NB4 (cell line): ENCODE data around the gene PRPF6.

Experiments used
- DNase-seq: peaks from one replicate; pipeline ENCODE4 v3.0.0; 2010; ENCODE audit warnings: low read depth
- H3K4me3 ChIP-seq: one replicate; pipeline ENCODE4 v1.5.1; 2011; ENCODE audit warnings: mild to moderate bottlenecking, low read depth, low read length, moderate library complexity
- MYC ChIP-seq: IDR thresholded peaks from 2 replicates; pipeline ENCODE4 v1.6.1; 2011; ENCODE audit warnings: low read depth, low read length
- POLR2A ChIP-seq: IDR thresholded peaks from 2 replicates; pipeline ENCODE4 v1.6.1; 2011; ENCODE audit warnings: mild to moderate bottlenecking; ENCODE audit not compliant: insufficient read length; ENCODE audit errors: extremely low read depth
- TF ChIP-seq, protein P1 (sequence below): IDR thresholded peaks from one replicate; pipeline ENCODE4 v1.5.1; 2012; ENCODE audit warnings: low read depth, low read length
- TF ChIP-seq, protein P2 (sequence below): IDR thresholded peaks from 2 replicates; pipeline ENCODE4 v1.6.1; 2011; ENCODE audit warnings: low read depth, low read length

Gene PRPF6

DNA sequence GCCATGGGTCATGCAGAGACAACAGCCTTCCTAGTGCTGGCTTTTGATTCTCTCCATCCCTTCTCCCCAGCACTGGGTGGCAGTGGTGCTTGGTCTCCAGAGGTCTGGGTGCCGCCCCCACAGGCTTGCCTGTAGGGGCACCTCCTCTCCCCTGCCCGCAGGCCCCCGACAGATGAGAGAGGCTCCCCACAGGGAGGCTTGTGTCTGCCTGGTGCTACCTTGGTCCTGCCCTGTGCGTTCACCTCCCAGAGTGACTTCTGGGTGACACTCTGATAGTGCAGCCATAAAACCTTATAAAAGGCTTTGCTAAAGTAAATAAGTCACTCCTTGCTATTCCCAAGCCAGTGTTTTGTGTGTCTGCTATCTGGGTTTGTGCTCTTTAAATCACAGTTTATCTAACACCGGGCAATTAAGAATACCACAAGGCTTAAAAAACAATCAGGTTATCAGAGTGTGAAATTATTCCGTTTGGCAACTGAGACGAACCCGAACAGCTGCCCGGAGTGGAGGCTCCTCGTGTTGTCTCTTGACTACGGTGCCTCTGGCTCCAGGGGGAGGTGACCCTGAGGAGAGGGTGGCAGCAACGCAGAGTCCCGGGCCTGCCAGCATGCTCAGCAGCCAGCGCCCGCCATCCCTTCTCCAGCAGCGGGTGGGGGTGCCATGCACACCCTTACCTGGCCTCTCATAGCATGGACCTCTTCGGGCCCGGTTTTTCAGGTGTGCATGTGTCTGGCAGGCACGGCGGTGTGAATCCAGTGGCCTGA, 49.6 kb downstream of the PRPF6 start:
- no peak overlapping the region for H3K4me3 ChIP-seq
- TF ChIP-seq POLR2A (no peak), MYC (no peak)
- TF ChIP-seq, protein P1, sequence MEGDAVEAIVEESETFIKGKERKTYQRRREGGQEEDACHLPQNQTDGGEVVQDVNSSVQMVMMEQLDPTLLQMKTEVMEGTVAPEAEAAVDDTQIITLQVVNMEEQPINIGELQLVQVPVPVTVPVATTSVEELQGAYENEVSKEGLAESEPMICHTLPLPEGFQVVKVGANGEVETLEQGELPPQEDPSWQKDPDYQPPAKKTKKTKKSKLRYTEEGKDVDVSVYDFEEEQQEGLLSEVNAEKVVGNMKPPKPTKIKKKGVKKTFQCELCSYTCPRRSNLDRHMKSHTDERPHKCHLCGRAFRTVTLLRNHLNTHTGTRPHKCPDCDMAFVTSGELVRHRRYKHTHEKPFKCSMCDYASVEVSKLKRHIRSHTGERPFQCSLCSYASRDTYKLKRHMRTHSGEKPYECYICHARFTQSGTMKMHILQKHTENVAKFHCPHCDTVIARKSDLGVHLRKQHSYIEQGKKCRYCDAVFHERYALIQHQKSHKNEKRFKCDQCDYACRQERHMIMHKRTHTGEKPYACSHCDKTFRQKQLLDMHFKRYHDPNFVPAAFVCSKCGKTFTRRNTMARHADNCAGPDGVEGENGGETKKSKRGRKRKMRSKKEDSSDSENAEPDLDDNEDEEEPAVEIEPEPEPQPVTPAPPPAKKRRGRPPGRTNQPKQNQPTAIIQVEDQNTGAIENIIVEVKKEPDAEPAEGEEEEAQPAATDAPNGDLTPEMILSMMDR: no peak
- TF ChIP-seq, protein P2, sequence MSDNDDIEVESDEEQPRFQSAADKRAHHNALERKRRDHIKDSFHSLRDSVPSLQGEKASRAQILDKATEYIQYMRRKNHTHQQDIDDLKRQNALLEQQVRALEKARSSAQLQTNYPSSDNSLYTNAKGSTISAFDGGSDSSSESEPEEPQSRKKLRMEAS: no peak
- no peak for DNase-seq

DNA sequence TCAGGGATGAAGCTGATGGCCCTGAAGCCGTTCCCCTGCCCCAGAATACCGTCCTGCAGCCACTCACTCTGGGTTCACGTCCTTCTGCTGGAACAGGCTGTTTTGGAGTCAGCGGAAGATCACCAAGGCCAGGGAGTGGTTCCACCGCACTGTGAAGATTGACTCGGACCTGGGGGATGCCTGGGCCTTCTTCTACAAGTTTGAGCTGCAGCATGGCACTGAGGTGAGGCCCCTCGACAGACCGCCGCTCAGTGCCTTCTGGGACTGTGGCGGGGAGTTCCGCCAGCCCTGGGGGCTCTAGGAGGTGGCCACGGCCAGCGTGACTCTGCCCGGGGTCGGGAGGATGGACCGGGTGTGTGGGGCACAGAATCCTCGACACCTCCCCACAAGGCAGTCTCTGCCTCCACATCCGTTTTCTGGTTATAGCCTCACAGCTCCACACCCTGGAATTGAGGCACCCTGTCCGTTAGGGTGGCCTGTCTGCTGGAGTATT, 50.9 kb downstream of the PRPF6 start:
- H3K4me3 ChIP-seq: no peak overlapping the region
- no peak for TF ChIP-seq POLR2A
- TF ChIP-seq, protein P2: no peak
- TF ChIP-seq MYC: no peak
- TF ChIP-seq, protein P1: no peak
- no peak for DNase-seq

DNA sequence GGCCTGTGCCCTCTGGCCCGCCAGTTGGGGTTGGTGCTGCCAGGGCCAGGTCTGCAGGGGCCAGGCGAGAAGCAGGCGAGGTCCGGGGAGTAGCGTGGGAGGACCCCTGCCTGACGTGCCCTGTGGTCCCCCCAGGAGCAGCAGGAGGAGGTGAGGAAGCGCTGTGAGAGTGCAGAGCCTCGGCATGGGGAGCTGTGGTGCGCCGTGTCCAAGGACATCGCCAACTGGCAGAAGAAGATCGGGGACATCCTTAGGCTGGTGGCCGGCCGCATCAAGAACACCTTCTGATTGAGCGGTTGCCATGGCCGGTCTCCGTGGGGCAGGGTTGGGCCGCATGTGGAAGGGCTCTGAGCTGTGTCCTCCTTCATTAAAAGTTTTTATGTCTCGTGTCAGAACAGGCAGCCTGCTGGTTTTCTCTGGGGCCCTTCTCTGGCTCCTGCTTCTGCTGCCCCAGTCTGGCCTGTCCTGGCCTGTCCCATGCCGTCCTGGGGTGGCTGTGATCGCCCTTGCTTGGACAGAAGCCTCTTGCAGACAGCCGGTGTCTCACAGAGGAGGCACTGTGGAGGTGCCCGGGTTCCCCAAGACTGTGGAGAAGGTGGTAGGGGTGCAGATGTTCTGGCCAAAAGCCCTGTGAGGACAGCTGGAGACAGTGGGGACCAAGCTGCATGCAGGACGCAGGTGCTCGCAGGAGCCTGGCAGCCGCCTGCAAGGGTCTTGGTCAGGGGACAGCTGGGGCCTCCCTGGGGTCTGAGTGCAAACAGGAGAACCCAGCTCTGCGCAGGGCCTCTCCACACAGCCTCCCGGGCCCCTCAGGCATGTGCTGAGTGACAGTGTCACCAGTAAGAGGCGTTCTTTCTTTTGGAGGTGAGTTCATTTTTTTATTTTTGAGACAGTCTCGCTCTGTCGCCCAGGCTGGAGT, 52.0 kb downstream of the PRPF6 start:
- no peak overlapping the region for H3K4me3 ChIP-seq
- TF ChIP-seq, protein P2: no peak
- TF ChIP-seq MYC (no peak), POLR2A (no peak)
- TF ChIP-seq, protein P1: no peak

DNA sequence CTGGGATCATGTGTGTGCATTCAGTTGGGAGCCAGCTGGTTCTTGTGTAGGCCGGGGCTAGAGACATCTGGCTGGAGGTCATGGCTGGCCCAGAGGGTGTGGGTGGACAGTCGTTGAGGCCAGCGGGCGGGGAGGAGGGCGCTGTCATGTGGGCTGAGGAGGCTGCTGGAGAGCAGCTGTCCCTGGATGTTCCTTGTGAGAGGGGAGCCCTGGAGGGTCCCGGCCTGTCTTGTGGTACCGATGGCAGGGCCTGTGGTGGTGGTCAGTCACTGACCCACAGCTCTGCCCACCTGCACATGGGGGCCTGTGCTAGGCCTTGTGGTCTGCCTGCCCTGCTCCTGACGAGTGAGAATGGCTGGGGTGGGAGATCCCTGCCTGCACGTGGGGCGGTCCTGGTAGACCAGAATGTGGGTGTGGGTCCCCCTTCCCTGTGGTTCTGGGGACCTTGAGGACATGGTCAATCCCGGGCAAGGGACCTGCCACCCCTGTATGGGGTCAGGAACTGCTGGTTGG, 53.1 kb downstream of the PRPF6 start:
- DNase-seq: no peak
- TF ChIP-seq, protein P1: no peak
- no peak for TF ChIP-seq POLR2A
- TF ChIP-seq, protein P2: no peak
- no peak for TF ChIP-seq MYC
- H3K4me3 ChIP-seq: no peak overlapping the region

More for the DNA sequence above, 52.0 kb downstream of the PRPF6 start:
- DNase-seq: no peak

DNA sequence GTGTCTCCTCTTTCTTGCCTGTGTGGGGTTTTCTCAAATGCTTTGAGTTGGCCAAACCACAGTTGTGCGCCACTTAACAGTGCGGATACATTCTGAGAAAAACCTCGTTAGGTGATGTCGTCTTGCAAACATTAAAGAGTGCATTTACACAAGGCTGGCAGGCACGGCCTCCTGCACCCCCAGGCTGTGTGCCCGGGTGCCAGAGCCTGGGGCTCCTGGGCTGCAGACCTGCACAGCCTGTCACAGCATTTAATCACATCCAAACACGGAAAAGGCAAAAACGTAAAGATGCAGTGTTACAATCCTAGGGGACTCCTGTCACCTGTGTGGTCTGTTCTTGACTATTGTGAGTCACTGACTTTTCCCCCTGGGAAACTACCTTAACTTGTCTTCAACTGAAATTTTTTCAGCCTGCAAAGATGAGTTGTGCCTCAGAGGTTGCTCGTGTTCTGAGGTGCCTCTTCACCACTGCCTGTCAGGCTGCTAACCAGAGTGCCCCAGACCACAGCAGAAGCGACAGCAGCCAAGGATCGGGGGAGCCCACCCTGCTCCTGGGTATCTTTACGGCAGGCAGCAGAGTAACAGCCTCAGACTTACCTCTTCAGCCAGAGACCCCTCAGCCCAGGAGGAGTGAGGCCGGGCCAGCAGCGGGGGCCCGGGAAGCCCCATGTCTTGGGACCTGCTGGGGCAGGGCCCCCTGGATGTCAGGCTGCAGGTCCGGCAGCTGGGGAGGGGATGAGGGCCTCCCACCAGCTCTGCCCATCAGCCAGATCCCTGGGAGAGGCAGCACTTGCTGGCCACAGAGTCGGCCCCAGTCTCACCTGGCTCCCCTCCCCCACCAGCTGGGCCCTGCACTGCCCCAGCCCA, 54.4 kb downstream of the PRPF6 start:
- H3K4me3 ChIP-seq: no peak overlapping the region
- TF ChIP-seq, protein P2: no peak
- TF ChIP-seq, protein P1: no peak
- TF ChIP-seq MYC: no peak
- no peak for TF ChIP-seq POLR2A

More for the DNA sequence above, 54.4 kb downstream of the PRPF6 start:
- no peak for DNase-seq
